ENCODE data around the gene IGSF8. TPM values are rescaled to one million over a fixed set of nuclear protein-coding genes. Genes with fewer than 3 reads are reported as not detected.

Gene IGSF8
- total and polyA plus RNA-seq, 2 of the 8 experiments (the other 6 are each of a cell fraction or from before 2014, with no cell fraction given): 69.6 to 132 TPM

DNA sequence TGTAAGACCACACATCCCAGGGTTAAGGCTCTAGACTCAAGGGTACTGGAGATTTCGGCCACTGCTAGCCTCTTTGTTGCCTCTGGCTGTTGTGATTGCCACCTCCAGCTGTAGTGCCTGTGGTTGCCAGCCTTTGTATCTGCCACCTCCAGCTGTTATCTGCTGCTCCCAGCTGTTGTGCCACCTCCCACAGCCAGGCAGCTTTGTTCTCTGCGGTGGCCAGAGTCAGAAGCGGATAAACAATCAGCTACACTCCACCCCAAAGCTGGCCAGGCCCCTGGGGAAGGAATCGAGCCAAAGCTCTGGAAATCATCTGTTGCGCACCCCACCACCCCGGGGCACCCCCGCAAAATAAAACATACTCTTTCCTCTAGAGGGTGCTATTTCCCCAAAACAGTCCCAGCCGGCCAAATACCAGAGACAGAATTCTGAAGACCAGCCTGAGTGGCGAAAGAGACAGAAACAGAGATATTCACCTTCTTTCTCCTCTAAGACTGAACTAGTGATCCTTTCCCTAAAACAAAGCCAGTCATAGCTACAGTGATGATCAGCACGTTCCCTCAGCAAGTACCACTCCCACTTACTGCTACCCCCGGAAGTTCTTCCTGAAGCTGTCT is 51.8 kb downstream of the IGSF8 start (continued):
- TF ChIP-seq CBX8 (IDR thresholded peaks at IDR 0.05; ENCODE audit: borderline replicate concordance, low read depth, low read length) (no peak), HDAC2 (IDR thresholded peaks at IDR 0.05; ENCODE audit: borderline replicate concordance in 1 of 2, low read depth in 2 of 2, low read length in 2 of 2) (peak in 1 of 2 experiments; percentile 77; a peak in 2 of 4 replicates), GTF2F1 (IDR thresholded peaks at IDR 0.05; ENCODE audit: borderline replicate concordance, low read depth, low read length) (no peak), GABPA (IDR thresholded peaks at IDR 0.05; ENCODE audit: borderline replicate concordance, insufficient read depth, low read length) (no peak), ASH2L (IDR thresholded peaks at IDR 0.05; ENCODE audit: low read length) (peak; percentile 67), SP4 (IDR thresholded peaks at IDR 0.05; ENCODE audit: low read length) (no peak), BACH1 (IDR thresholded peaks at IDR 0.05; ENCODE audit: low read length) (no peak), SAP30 (IDR thresholded peaks at IDR 0.05; ENCODE audit: insufficient read depth, insufficient replicate concordance, low read length) (peak; percentile 89), BCL11A (IDR thresholded peaks at IDR 0.05; ENCODE audit: low read depth in 2 of 2, low read length in 2 of 2) (no peak)
- TF ChIP-seq, protein P1, sequence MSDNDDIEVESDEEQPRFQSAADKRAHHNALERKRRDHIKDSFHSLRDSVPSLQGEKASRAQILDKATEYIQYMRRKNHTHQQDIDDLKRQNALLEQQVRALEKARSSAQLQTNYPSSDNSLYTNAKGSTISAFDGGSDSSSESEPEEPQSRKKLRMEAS (IDR thresholded peaks at IDR 0.05): no peak

Data from H1 (cell line).